Endothelial cell of umbilical vein (primary cell): ENCODE measurements around the gene EXOC6B. TPM values are rescaled to one million over a fixed set of nuclear protein-coding genes. Genes with fewer than 3 reads are reported as not detected.

ENCODE experiments used
- BruUV-seq: library from RNA; stranded (reverse); fragments of 400-500 nt; replicated peaks from 2 replicates; lab custom pipeline; 2021; lab: Mats Ljungman, UMichigan
- CTCF ChIA-PET: fragments of 300-600, 350-600 bp; sonication (Branson Sonifier 250); formaldehyde crosslinking; loops from one replicate; lab custom pipeline; 2021; ENCODE audit warnings: antibody characterized with exemption, inconsistent platforms; lab: Charles Lee
- POLR2A ChIA-PET: fragments of 300-600, 350-600 bp; sonication (Branson Sonifier 250); formaldehyde crosslinking; loops from one replicate; lab custom pipeline; 2021; ENCODE audit warnings: antibody characterized with exemption, inconsistent platforms; lab: Charles Lee
- DNase-seq: peaks from one replicate; pipeline ENCODE4 v3.0.0-alpha.2; 2011; ENCODE audit warnings: low read depth, low spot score
- FAIRE-seq: peaks from 2 replicates; lab custom pipeline; 2011; peaks lifted over from hg19 to GRCh38; lab: Jason Lieb, UNC
- H2AFZ ChIP-seq: 2 replicates; pipeline ENCODE4 v1.6.0; 2012; ENCODE audit warnings: low read depth, low read length, control low read depth, inconsistent platforms
- H3K27ac ChIP-seq: 2 replicates; pipeline ENCODE4 v1.5.1; 2011; ENCODE audit warnings: low read depth, mild to moderate bottlenecking, control low read depth, low read length, moderate library complexity; ENCODE audit not compliant: insufficient read depth
- H3K27me3 ChIP-seq, 2 experiments: 2 replicates each; pipeline versions ENCODE4 v1.6.0 to v1.6.1; 2011; ENCODE audit warnings: low read length in 2 of 2, mixed read lengths in 1 of 2; ENCODE audit not compliant: control insufficient read depth in 2 of 2, insufficient read depth in 2 of 2
- H3K36me3 ChIP-seq, 2 experiments: 2 replicates in 1 of 2; 3 replicates in 1 of 2; pipeline ENCODE4 v1.5.1; 2011; ENCODE audit warnings: low read length in 2 of 2, mild to moderate bottlenecking in 1 of 2, moderate library complexity in 1 of 2; ENCODE audit not compliant: control insufficient read depth in 2 of 2, insufficient read depth in 2 of 2; ENCODE audit errors: extremely low read depth in 1 of 2
- H3K4me1 ChIP-seq: 3 replicates; pipeline ENCODE4 v1.5.1; 2011; ENCODE audit warnings: mild to moderate bottlenecking, low read length; ENCODE audit not compliant: control insufficient read depth, insufficient read depth; ENCODE audit errors: extremely low read depth
- H3K4me2 ChIP-seq: 2 replicates; pipeline ENCODE4 v1.6.1; 2011; ENCODE audit warnings: low read length, control low read depth, mixed read lengths; ENCODE audit not compliant: insufficient read depth
- H3K4me3 ChIP-seq, 3 experiments: fragments of 200-600 bp in 1 of 3; sonication (generic), shearing (Covaris generic) in 1 of 3; replicated peaks in 1 of 3; 2 replicates each; pipeline ENCODE4 v1.5.1; 2011 to 2016; ENCODE audit warnings: control low read depth in 3 of 3, low read length in 3 of 3, mild to moderate bottlenecking in 2 of 3, inconsistent platforms in 1 of 3, low read depth in 1 of 3, moderate library complexity in 1 of 3; ENCODE audit not compliant: insufficient read depth in 1 of 3
- H3K79me2 ChIP-seq: 2 replicates; pipeline ENCODE4 v1.6.0; 2012; ENCODE audit warnings: low read length, inconsistent platforms; ENCODE audit not compliant: control insufficient read depth, insufficient read depth
- H3K9ac ChIP-seq: replicated peaks from 2 replicates; pipeline ENCODE3; 2011; ENCODE audit warnings: low read length, control low read depth; ENCODE audit not compliant: insufficient read depth; ENCODE audit errors: extremely low read depth
- H3K9me1 ChIP-seq: replicated peaks from 3 replicates; pipeline ENCODE4 v1.6.0; 2011; ENCODE audit warnings: mild to moderate bottlenecking, low read length; ENCODE audit not compliant: control insufficient read depth, insufficient read depth; ENCODE audit errors: extremely low read depth
- H3K9me3 ChIP-seq: replicated peaks from 2 replicates; pipeline ENCODE4 v1.5.1; 2012; ENCODE audit warnings: low read length, inconsistent platforms; ENCODE audit not compliant: control insufficient read depth, insufficient read depth
- H4K20me1 ChIP-seq: replicated peaks from 2 replicates; pipeline ENCODE3; 2011; ENCODE audit warnings: mild to moderate bottlenecking, low read length; ENCODE audit not compliant: control insufficient read depth, insufficient read depth; ENCODE audit errors: extremely low read depth
- CTCF ChIP-seq, 2 donors: IDR thresholded peaks; 1 replicate in 1 of 2; 2 replicates in 1 of 2; pipeline ENCODE4 v1.5.1; 2011; ENCODE audit warnings: low read length in 2 of 2, mild to moderate bottlenecking in 2 of 2, moderate library complexity in 2 of 2, control low read depth in 1 of 2, inconsistent platforms in 1 of 2, low read depth in 1 of 2; ENCODE audit not compliant: insufficient read depth in 1 of 2; ENCODE audit errors: extremely low read depth in 1 of 2
- EZH2 ChIP-seq: IDR thresholded peaks from 2 replicates; pipeline ENCODE4 v1.6.1; 2012; ENCODE audit warnings: borderline replicate concordance, low read depth, mild to moderate bottlenecking, moderate library complexity, low read length, inconsistent platforms; ENCODE audit not compliant: severe bottlenecking
- FOS ChIP-seq: IDR thresholded peaks from 2 replicates; pipeline ENCODE4 v1.6.1; 2011; ENCODE audit warnings: mild to moderate bottlenecking, low read length, moderate library complexity, borderline replicate concordance; ENCODE audit not compliant: insufficient read depth
- GATA2 ChIP-seq: IDR thresholded peaks from 2 replicates; pipeline ENCODE4 v1.7.0; 2011; ENCODE audit warnings: low read depth, mild to moderate bottlenecking, moderate library complexity, mixed read lengths, low read length; ENCODE audit not compliant: insufficient read length, insufficient read depth
- JUN ChIP-seq: IDR thresholded peaks from 2 replicates; pipeline ENCODE4 v1.6.1; 2011; ENCODE audit warnings: borderline replicate concordance, low read depth; ENCODE audit not compliant: insufficient read length, insufficient read depth
- MYC ChIP-seq: IDR thresholded peaks from one replicate; pipeline ENCODE4 v1.6.1; 2011; ENCODE audit warnings: mild to moderate bottlenecking, low read depth, low read length
- dilution Hi-C: fragments of 300-500 bp; cut with MboI; formaldehyde crosslinking; loops from one replicate; pipeline ENCODE4 v1.15.0; 2019; ENCODE audit warnings: low sequenced_read_pairs; ENCODE audit not compliant: extremely low pct_ligation_motif_present
- intact Hi-C: fragments of 100-400 bp; cut with micrococcal nuclease; formaldehyde crosslinking; loops from one replicate; pipeline ENCODE4 v1.10.0; 2022
- polyA plus RNA-seq, 4 experiments: library from polyadenylated mRNA; depleted of rRNA in 3 of 4; stranded (reverse) in 3 of 4; unstranded in 1 of 4; fragments of >200 nt; gene quantifications; 2 replicates each; pipeline versions ENCODE4 v1.2.1 to v1.2.3, GENCODE V29; 2011 to 2012; ENCODE audit warnings: missing spikeins in 1 of 4
- total RNA-seq: library from RNA; stranded (reverse); gene quantifications from 2 replicates; pipeline ENCODE4 v1.2.3, GENCODE V29; 2021

The EXOC6B gene
- total and polyA plus RNA-seq, 2 donors (not counting 3 experiments of a cell fraction or from before 2014, with no cell fraction given) = 10.8 to 34.8 TPM

DNA sequence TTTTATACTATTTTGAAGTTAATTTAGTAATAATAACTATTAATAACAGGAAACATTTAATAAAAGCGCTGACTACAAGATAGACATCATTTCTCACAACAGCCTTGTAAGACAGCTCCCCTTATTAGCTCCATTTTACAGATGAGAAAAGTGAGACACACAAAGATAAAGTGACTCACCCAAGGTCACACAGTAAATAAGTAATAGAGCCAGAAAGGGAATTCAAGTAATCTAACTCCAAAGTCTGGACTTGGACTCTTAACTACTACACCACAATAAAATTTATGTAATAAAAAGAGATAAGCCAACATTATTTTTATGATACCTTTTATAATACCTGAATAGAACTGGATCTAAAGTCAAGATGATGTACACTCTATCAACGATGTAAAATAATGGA, 25.3 kb downstream of the EXOC6B start:
- H3K79me2 ChIP-seq = peaks cover 2% of the 10 kb centered on the region
- no peak for DNase-seq
- H3K27ac ChIP-seq = no peak overlapping the region
- no peak overlapping the region for H2AFZ ChIP-seq
- no peaks in the 10 kb centered on the region for H3K9me1 ChIP-seq
- no peaks in the 10 kb centered on the region for H3K9me3 ChIP-seq
- H3K9ac ChIP-seq = no peak overlapping the region
- no peaks in the 10 kb centered on the region for H4K20me1 ChIP-seq
- ChIA-PET POLR2A (no interaction called here), CTCF (interaction anchor here (1.0 to 1.8 kb wide), 3 partner anchors 10 to 62 kb away, joined by 3 to 4 read pairs (median 4); no protein-coding TSS in a partner anchor)
- BruUV-seq = no TSS peak
- TF ChIP-seq MYC (no peak), CTCF (IDR thresholded peaks at IDR 0.05; ENCODE audit: extremely low read depth in 1 of 2, insufficient read depth in 1 of 2, low read depth in 1 of 2, low read length in 2 of 2) (no peak)
- intact Hi-C loops = no loop called here
- no peak for FAIRE-seq
- dilution Hi-C loops = no loop called here
- no peaks in the 10 kb centered on the region for H3K36me3 ChIP-seq
- H3K4me2 ChIP-seq = no peak overlapping the region
- H3K4me1 ChIP-seq = no peaks in the 10 kb centered on the region
- H3K4me3 ChIP-seq = no peak overlapping the region
- H3K27me3 ChIP-seq = no peaks in the 10 kb centered on the region

GRCh38 chr2:72797740-72798139, 28.1 kb downstream of the EXOC6B start:
- no peak overlapping the region for H3K9ac ChIP-seq
- H3K4me2 ChIP-seq = no peak overlapping the region
- no peaks in the 10 kb centered on the region for H3K27me3 ChIP-seq
- intact Hi-C loops (no loop called here), dilution Hi-C loops (no loop called here)
- no peaks in the 10 kb centered on the region for H4K20me1 ChIP-seq
- no peak overlapping the region for H2AFZ ChIP-seq
- no peak overlapping the region for H3K27ac ChIP-seq
- ChIA-PET CTCF (interaction anchor here (0.7 to 2.6 kb wide), 2 partner anchors 26 to 34 kb away, joined by 3 to 7 read pairs; no protein-coding TSS in a partner anchor), POLR2A (no interaction called here)
- H3K4me1 ChIP-seq = peaks cover 13% of the 10 kb centered on the region
- no peak overlapping the region for H3K4me3 ChIP-seq
- H3K79me2 ChIP-seq = no peaks in the 10 kb centered on the region
- DNase-seq (no peak), FAIRE-seq (no peak)
- no peaks in the 10 kb centered on the region for H3K9me3 ChIP-seq
- no TSS peak for BruUV-seq
- H3K9me1 ChIP-seq = no peaks in the 10 kb centered on the region
- no peaks in the 10 kb centered on the region for H3K36me3 ChIP-seq
- no peak for TF ChIP-seq GATA2
- no peak for TF ChIP-seq EZH2
- TF ChIP-seq JUN = no peak
- TF ChIP-seq FOS = no peak
